HCEC 1CT (cell line): Measurements from ENCODE around the gene HPCAL1.
"Not testable (repeated sequence)": the region's sequence is repeated elsewhere in the genome, so short reads cannot be mapped to it uniquely, and the experiment has no call there.

Source experiments
- DNase-seq: peaks from one replicate; pipeline ENCODE4 v3.0.0-alpha.2; 2017

The HPCAL1 gene

GRCh38 chr2:10430886-10431622 is 128.3 kb downstream of the HPCAL1 start:
- DNase-seq: no peak

DNA sequence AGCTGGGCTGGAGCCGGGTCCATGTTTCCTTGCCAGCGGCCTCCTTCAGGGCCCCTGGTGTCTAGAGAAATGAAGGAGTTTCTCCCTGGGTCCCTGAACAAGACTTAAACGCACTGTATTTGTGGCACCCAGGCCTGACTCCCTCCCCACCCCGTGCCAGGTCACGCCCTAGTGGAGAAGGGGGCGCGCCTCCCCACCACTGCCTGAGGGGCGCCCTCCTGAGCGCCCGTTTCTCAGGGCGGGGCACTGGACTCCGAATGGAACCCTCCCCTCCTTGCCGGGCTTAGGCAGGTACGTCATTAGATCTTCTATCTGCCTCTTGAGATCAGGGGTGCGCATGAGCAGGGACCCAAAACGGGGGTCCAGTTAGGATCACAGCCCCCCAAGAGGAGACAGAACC is 129.1 kb downstream of the HPCAL1 start:
- DNase-seq: no peak

DNA sequence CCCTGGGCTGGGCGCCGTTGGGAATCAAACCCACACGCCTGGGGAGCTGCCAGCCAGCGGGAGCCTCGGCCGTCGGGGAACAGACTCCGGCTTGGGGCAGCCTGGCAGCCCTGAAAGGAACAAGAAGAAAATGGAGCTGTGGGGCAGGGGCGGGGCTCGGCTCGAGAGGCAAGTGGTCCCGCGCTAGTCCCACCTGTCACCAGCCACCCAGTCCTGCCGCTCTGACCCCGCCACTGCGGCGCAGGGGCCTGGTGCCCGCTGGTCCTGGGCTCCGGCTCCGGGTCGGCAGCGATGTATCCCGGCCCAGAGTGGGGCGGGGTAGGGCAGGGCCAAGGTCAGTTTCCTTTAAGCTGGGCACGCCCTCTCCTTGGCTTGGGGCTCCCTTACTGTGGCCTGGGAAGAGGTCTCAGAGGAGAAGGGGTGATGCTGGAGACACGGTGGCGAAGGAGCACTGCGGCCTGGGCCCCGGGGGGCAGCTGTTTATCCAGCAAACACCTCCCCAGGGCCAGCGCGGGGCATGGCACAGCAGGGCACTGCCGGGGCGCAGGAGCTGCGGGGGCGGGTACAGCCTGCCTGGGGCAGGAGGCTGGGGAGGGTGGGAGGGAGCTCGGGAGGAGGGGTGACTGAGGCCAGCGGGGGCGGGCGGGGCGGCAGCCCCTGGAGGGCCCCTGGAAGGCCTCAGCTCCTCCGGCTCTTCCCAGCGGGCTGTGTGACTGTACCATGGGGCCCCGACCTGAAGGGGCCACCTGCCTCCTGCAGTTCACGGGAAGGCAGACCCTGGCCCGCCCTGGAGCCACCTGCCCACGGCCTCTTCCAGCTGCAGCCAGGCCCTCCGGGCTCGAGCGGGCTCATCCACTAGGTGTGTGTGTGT is 129.8 kb downstream of the HPCAL1 start:
- DNase-seq: no peak

GRCh38 chr2:10433264-10433946 is 130.7 kb downstream of the HPCAL1 start:
- no peak for DNase-seq

- DNase-seq: no peak
Measured at GRCh38 chr2:10433947-10434885, 131.5 kb downstream of the HPCAL1 start.

DNA sequence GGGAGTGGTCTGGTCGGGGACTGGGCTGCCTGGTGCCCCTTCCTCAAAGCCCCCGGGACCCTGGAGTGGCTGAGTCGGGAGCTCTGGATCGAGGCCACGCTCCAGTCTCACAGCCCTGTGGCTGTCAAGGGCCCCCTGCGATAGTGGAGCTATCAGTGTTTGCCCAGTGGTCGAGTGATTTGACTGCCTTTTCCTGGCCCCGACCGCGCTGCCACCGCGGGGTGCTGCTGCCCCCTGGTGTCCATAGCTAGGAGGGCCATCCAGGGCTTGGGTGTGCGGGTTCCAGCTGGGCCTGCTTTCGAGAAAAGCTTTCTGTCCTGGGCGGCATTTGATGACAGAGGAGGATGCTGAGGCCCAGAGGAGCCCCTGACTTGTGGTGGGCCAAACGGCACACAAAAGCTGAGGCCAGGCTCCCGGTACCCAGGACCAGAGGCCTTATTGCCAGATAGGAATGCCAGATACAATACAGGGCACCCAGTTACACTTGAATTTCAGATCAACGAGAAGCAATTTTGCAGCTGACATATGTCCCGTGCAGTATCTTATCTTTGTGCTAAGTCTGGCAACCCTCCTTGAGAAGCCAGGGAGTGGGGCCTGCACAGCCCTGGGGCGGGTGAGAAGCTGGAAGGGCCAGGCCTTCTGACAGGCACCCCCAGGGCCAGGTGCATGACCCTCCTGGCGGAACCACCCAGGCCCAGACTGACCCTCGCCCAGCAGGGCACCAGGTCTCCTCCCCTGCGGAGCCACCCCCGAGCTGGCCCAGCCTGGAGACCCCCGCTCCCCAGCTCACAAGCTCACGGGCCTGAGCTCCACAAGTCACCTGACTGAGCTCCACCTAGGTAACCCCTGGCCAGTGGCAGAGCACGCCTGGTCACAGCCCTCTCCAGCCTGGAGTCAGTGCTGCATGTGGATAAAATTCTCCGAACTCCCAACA is 132.4 kb downstream of the HPCAL1 start:
- peak; percentile 61 for DNase-seq

GRCh38 chr2:10435820-10436204 is 133.1 kb downstream of the HPCAL1 start:
- no peak for DNase-seq

GRCh38 chr2:10436583-10437110 is 133.9 kb downstream of the HPCAL1 start:
- DNase-seq: no peak

- DNase-seq: no peak
Measured at GRCh38 chr2:10437806-10438205, 135.1 kb downstream of the HPCAL1 start.

- DNase-seq: no peak
Measured at GRCh38 chr2:10438688-10439087, 136.0 kb downstream of the HPCAL1 start.

DNA sequence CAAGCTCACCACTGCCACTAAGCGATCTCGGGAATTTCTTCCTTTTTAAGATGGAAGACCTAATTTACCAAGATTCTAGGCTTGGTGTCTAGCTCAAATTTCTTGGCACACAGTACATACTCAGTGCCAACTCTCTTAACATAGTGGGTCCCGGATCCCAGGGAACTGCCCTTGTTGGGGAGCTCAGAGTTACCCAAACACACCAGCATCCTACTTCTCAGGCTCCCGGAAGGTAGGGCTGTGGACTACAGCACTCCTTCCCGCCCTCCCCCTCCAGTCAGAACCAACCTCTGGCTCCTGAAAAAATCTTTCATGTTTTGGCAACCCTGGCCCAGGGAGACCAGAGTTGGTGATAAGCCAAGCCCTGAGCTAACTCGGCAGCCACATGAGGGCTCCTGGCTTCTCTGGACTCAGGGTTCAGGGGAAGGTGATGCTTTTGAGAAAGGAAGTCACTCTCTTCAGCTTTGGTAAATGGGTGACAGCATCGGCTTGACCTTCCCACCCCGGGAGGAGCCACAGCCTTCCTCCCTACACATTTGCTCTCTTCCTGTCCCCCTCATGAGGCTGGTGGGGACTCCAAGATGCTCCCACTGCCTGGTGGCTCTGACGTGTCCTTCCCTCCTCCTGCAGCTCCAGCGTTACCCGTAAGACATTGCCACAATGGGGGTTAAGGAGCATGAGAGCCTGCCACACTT is 136.6 kb downstream of the HPCAL1 start:
- DNase-seq: no peak

DNA sequence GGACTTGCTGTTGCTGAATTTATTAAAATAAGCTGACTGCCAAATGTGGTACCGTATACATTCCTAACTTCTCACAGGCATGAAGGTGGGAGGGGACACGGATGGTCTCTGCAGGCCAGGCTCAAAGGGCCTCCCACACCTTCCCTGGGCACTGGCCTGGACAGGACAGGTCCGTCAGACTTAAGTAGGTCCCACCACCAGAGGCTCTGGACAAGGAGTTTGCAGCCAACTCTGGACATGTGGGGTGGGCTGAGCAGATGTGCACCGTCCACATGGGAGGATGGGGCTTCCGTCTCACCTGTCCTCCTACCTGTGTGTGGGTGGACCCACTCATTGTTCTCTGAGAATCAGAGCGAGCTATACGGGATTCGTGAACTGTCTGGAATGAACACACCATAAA is 137.3 kb downstream of the HPCAL1 start:
- DNase-seq: no peak

DNA sequence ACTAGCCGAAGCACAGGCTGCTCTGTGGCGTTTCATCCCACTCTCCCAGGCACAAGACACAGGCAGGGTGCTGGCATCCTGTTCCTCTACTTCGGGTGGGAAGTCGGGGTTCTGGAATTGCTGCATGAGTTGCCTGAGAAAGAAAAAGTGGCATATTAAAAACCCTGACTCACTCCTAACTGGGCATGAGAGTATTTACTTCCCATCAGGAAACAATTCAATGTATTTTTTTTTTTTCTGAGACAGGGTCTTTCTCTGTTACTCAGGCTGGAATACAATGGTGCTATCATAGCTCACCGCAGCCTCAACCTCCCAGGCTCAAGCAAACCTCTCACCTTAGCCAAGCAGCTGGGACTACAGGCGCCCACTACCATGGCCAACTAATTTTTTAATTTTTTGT is 138.0 kb downstream of the HPCAL1 start:
- no peak for DNase-seq

- DNase-seq: no peak
Measured at GRCh38 chr2:10441948-10442347, 139.2 kb downstream of the HPCAL1 start.

DNA sequence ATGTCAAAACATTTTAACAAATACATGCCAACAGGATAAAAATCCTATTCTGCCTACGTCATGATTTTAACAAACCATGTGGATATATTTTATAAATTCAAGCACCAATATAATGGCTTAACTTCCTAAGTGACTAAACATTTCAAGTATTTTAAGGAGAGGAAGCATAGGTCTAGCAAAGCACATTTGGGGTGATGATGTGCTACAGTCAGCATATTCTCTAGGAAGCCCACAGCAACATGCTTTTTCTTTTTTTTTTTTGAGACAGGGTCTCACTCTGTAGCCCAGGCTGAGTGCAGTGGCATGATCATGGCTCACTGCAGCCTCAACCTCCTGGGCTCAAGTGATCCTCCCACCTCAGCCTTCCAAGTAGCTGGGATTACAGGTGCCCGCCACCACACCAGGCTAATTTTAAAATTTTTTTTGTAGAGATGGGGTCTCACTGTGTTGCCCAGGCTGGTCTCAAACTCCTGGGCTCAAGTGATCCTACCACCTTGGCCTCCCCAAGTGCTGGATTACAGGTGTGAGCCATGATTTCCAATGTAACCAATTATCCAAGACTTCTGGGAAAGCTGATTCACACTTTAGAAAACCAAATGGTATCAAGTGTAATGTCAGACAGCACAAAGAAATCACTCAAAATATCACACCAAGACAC is 139.9 kb downstream of the HPCAL1 start:
- not testable (repeated sequence) for DNase-seq

DNA sequence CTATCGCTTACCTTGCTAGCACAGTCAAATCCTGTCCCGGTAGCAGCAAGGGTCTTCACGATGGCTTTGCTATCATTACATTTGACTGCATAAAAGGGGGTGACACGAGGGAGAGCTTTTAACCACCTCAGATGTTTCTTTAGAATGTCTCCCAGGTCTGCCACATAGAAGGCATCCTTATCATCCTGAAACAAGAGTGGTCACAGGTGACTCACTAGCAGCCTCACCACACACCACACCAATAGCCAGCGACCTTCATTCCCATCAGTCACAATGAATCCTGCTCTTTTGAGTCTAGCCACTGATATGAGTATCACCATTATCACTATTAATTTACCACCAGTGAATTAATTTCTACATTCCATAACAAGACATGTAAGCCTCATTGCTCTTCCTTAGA is 141.8 kb downstream of the HPCAL1 start:
- no peak for DNase-seq

- no peak for DNase-seq
Measured at GRCh38 chr2:10446631-10447030, 143.9 kb downstream of the HPCAL1 start.

DNA sequence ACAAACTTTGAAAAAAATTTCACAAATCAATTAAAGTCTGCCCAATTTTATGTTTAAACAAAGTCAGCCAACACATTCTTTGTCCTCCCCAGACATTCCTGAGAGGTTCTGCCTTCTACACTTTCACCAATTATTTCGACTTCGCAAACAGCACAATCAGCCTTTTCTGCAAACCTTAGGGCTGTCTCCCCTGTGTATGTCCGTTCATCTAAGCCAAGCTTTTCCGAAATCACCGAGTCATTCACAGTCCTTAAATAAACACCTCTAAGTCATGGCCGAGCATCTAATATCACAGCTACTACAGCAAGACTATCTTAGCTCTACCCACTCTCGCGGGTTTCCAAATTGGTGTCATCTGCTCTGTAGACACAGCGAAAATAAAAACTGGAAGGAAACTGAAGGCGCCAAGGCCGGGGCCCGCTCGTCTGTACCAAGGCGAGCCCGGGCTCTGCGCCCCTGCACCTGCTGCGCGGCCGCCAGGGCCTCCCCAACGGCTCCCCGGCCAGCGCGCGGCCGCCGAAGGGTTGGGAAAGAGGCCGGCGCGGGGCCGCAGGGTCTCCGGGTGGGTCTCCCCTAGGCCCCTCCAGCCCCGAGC is 144.7 kb downstream of the HPCAL1 start:
- DNase-seq: peak; percentile 27

DNA sequence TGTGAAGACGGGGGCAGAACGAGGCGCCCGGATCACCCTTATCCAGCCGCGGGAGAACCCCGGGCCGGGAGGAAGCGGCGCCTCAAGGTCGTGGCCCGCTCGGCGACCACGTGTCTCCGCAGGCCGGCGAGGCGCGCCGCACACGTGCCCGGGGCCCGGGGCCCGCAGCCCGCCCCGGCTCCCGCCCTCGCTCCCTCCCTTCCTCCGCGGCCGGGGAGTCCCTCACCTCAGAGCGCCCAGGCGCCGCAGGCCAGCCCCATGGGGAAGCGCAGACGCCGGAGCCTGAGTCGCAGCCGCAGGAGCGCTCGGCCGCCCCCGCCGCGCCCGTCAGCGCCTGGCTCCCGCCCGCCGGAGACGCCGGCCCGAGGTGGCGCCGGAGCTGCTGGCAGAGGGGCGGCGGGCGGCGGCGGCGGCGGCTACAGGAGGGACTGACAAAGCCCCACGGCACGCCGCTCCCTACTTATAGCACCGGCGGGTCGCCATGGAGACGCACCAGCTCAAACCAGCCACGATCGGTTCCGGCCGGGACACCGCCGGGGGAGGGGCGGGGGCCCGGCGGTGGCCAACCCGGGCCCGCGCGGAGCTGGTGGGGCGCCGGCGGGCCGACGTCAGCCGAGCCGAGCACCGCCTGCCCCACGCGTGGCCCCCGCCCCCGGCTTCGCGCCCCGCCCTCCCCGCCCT is 145.3 kb downstream of the HPCAL1 start, which contains the start of gene ODC1:
Gene ODC1, minus strand, starts transcription at position 433 of the 681 bp plus-strand sequence. CDS start 3,295 bp downstream, outside the sequence.
- DNase-seq: peak; percentile 92
